Neural progenitor cell (in vitro differentiated cells): Measurements from ENCODE around the gene ULK4.

Source experiments
- EZH2 ChIP-seq: fragments of 200-600 bp; sonication (generic); IDR thresholded peaks from 2 replicates; pipeline ENCODE4 v1.6.1; 2017; ENCODE audit warnings: antibody characterized with exemption, mild to moderate bottlenecking, moderate library complexity
- TF ChIP-seq, protein P1 (sequence below): fragments of 200-600 bp; sonication (generic); IDR thresholded peaks from 2 replicates; pipeline ENCODE4 v1.5.1; 2017; ENCODE audit warnings: antibody characterized with exemption, mild to moderate bottlenecking

- TF ChIP-seq, protein P1, sequence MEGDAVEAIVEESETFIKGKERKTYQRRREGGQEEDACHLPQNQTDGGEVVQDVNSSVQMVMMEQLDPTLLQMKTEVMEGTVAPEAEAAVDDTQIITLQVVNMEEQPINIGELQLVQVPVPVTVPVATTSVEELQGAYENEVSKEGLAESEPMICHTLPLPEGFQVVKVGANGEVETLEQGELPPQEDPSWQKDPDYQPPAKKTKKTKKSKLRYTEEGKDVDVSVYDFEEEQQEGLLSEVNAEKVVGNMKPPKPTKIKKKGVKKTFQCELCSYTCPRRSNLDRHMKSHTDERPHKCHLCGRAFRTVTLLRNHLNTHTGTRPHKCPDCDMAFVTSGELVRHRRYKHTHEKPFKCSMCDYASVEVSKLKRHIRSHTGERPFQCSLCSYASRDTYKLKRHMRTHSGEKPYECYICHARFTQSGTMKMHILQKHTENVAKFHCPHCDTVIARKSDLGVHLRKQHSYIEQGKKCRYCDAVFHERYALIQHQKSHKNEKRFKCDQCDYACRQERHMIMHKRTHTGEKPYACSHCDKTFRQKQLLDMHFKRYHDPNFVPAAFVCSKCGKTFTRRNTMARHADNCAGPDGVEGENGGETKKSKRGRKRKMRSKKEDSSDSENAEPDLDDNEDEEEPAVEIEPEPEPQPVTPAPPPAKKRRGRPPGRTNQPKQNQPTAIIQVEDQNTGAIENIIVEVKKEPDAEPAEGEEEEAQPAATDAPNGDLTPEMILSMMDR: no peak
- TF ChIP-seq EZH2: no peak
These were observed 25.5 kb downstream of the ULK4 start for GRCh38 chr3:41936384-41936783.
